GM12878 (cell line): ENCODE measurements around the gene OMP. TPM values are rescaled to one million over a fixed set of nuclear protein-coding genes. Genes with fewer than 3 reads are reported as not detected.

Experiments used
- ATAC-seq: fragments of 200-7000 bp; cut with Tn5 transposase; 3 replicates; pipeline ENCODE4 v1.9.1; 2020; ENCODE audit warnings: mild to moderate bottlenecking, moderate library complexity
- BruUV-seq: library from RNA; stranded (reverse); fragments of 400-500 nt; replicated peaks from 2 replicates; lab custom pipeline; 2021; lab: Mats Ljungman, UMichigan
- CTCF ChIA-PET: fragments of 300-600 bp; sonication (Branson Sonifier 250); formaldehyde crosslinking; extraction: SDS; loops from one replicate; lab custom pipeline; 2021; ENCODE audit warnings: inconsistent platforms; lab: Yijun Ruan, JAX
- POLR2A ChIA-PET: fragments of 350-600 bp; formaldehyde crosslinking; extraction: SDS; loops from one replicate; lab custom pipeline; 2021; ENCODE audit warnings: inconsistent platforms; lab: Charles Lee
- RAD21 ChIA-PET: fragments of 300-600 bp; sonication (Branson Sonifier 250); formaldehyde crosslinking; loops from one replicate; lab custom pipeline; 2023; ENCODE audit warnings: antibody characterized with exemption; ENCODE audit not compliant: unreplicated experiment; lab: Charles Lee
- SMC1A ChIA-PET: fragments of 300-600 bp; sonication (Branson Sonifier 250); formaldehyde crosslinking; loops from one replicate; lab custom pipeline; 2023; ENCODE audit not compliant: unreplicated experiment, uncharacterized antibody; lab: Charles Lee
- DNase-seq: peaks from one replicate; pipeline ENCODE4 v3.0.0-alpha.2; 2011; ENCODE audit warnings: low read depth, low spot score
- FAIRE-seq: peaks from 3 replicates; lab custom pipeline; 2011; peaks lifted over from hg19 to GRCh38; lab: Jason Lieb, UNC
- H2AFZ ChIP-seq: 2 replicates; pipeline ENCODE4 v1.6.0; 2011; ENCODE audit warnings: low read depth, low read length, control low read depth; ENCODE audit not compliant: control insufficient read depth
- H3K27ac ChIP-seq: 2 replicates; pipeline ENCODE4 v1.5.1; 2011; ENCODE audit warnings: control low read depth; ENCODE audit not compliant: control insufficient read depth, insufficient read depth
- H3K27me3 ChIP-seq, 2 experiments: replicated peaks in 1 of 2; 2 replicates each; pipeline versions ENCODE4 v1.6.0 to v1.6.1; 2011; ENCODE audit warnings: low read length in 1 of 2; ENCODE audit not compliant: control insufficient read depth in 2 of 2, insufficient read depth in 2 of 2
- H3K36me3 ChIP-seq, 2 experiments: 2 replicates each; pipeline ENCODE4 v1.5.1; 2011; ENCODE audit warnings: low read length in 1 of 2; ENCODE audit not compliant: control insufficient read depth in 2 of 2, insufficient read depth in 2 of 2
- H3K4me1 ChIP-seq: 2 replicates; pipeline ENCODE4 v1.6.1; 2011; ENCODE audit warnings: mild to moderate bottlenecking, low read length, moderate library complexity, mixed read lengths; ENCODE audit not compliant: control insufficient read depth, insufficient read depth
- H3K4me2 ChIP-seq: 2 replicates; pipeline ENCODE4 v1.6.0; 2011; ENCODE audit warnings: control low read depth; ENCODE audit not compliant: control insufficient read depth, insufficient read depth
- H3K4me3 ChIP-seq: fragments of 200-600 bp; sonication (generic); 2 replicates; pipeline ENCODE4 v1.5.1; 2016
- H3K79me2 ChIP-seq: 2 replicates; pipeline ENCODE4 v1.6.0; 2011; ENCODE audit warnings: low read length; ENCODE audit not compliant: control insufficient read depth, insufficient read depth
- H3K9ac ChIP-seq: 2 replicates; pipeline ENCODE4 v1.8.0; 2011; ENCODE audit warnings: low read length, control low read depth, mixed read lengths; ENCODE audit not compliant: control insufficient read depth, insufficient read depth
- H3K9me3 ChIP-seq: replicated peaks from 3 replicates; pipeline ENCODE4 v1.5.1; 2011; ENCODE audit warnings: mild to moderate bottlenecking, low read length; ENCODE audit not compliant: control insufficient read depth, insufficient read depth
- H4K20me1 ChIP-seq: 2 replicates; pipeline ENCODE4 v1.6.0; 2011; ENCODE audit not compliant: control insufficient read depth, insufficient read depth
- ASH2L ChIP-seq: fragments of 300-600, 200-600 bp; sonication (generic); IDR thresholded peaks from 2 replicates; pipeline ENCODE4 v1.6.1; 2017; ENCODE audit warnings: low read depth, mild to moderate bottlenecking, borderline replicate concordance
- BCL3 ChIP-seq: IDR thresholded peaks from 2 replicates; pipeline ENCODE4 v1.6.1; 2011; ENCODE audit warnings: borderline replicate concordance, low read depth, mild to moderate bottlenecking, moderate library complexity, low read length; ENCODE audit not compliant: insufficient read depth, poor library complexity, severe bottlenecking
- BHLHE40 ChIP-seq, 2 experiments: fragments of 450-650 bp in 1 of 2; IDR thresholded peaks; 2 replicates each; pipeline ENCODE4 v1.6.1; 2011 to 2017; ENCODE audit warnings: low read depth in 2 of 2, borderline replicate concordance in 1 of 2, improper control_type of control experiment in 1 of 2, low read length in 1 of 2, mild to moderate bottlenecking in 1 of 2
- CREB1 ChIP-seq: IDR thresholded peaks from 2 replicates; pipeline ENCODE4 v1.6.1; 2012; ENCODE audit warnings: low read depth, mild to moderate bottlenecking, inconsistent platforms
- FOXM1 ChIP-seq: IDR thresholded peaks from 2 replicates; pipeline ENCODE4 v1.6.1; 2012; ENCODE audit warnings: low read depth, mild to moderate bottlenecking, inconsistent platforms, low read length, moderate library complexity
- HDAC2 ChIP-seq: fragments of 200-600 bp; sonication (generic); IDR thresholded peaks from 2 replicates; pipeline ENCODE4 v1.6.1; 2017
- MEF2A ChIP-seq: IDR thresholded peaks from 2 replicates; pipeline ENCODE4 v1.6.1; 2011; ENCODE audit warnings: low read depth, mild to moderate bottlenecking, low read length, moderate library complexity; ENCODE audit not compliant: insufficient read depth
- MLLT1 ChIP-seq: fragments of 450-650 bp; IDR thresholded peaks from 2 replicates; pipeline ENCODE4 v1.6.1; 2016; ENCODE audit warnings: mild to moderate bottlenecking
- NR2F1 ChIP-seq: fragments of 450-650 bp; conservative IDR thresholded peaks from 2 replicates; pipeline ENCODE4 v1.6.1; 2017; ENCODE audit warnings: mild to moderate bottlenecking
- PAX8 ChIP-seq: fragments of 450-650 bp; IDR thresholded peaks from 2 replicates; pipeline ENCODE4 v1.6.1; 2017; ENCODE audit warnings: mild to moderate bottlenecking, moderate library complexity
- PML ChIP-seq: IDR thresholded peaks from 2 replicates; pipeline ENCODE4 v1.6.1; 2012; ENCODE audit warnings: low read length, inconsistent platforms
- POLR2A ChIP-seq: IDR thresholded peaks from 2 replicates; pipeline ENCODE4 v1.6.1; 2011; ENCODE audit warnings: low read depth, mild to moderate bottlenecking, low read length
- PRDM15 ChIP-seq: fragments of 450-650 bp; formaldehyde crosslinking; IDR thresholded peaks from 2 replicates; pipeline ENCODE4 v1.4.0; 2020; ENCODE audit warnings: mild to moderate bottlenecking, moderate library complexity
- SMAD5 ChIP-seq: IDR thresholded peaks from 2 replicates; pipeline ENCODE4 v1.6.1; 2016; ENCODE audit warnings: antibody characterized with exemption, low read depth
- TCF3 ChIP-seq: IDR thresholded peaks from 2 replicates; pipeline ENCODE4 v1.6.1; 2012; ENCODE audit warnings: low read depth, mild to moderate bottlenecking, low read length, borderline replicate concordance; ENCODE audit not compliant: insufficient read depth
- TCF7 ChIP-seq: IDR thresholded peaks from 2 replicates; pipeline ENCODE4 v1.6.1; 2014; ENCODE audit warnings: antibody characterized with exemption, borderline replicate concordance
- ZNF622 ChIP-seq: fragments of 450-650 bp; IDR thresholded peaks from 2 replicates; pipeline ENCODE4 v1.6.1; 2017; ENCODE audit warnings: mild to moderate bottlenecking, inconsistent platforms
- WGBS: methylation state at CpG from one replicate; pipeline ENCODE4 v1.1.6; 2016; ENCODE audit warnings: low lambda C conversion rate; ENCODE audit not compliant: insufficient replicate concordance, insufficient coverage; ENCODE audit errors: missing lambda C conversion rate; 5-methylcytosine and 5-hydroxymethylcytosine counted together
- in situ Hi-C: fragments of 300-500 bp; cut with MboI; formaldehyde crosslinking; loops from 9 replicates; pipeline ENCODE4 v1.14.3; 2018; ENCODE audit warnings: mixed read lengths
- intact Hi-C: fragments of 100-400 bp; cut with micrococcal nuclease; formaldehyde crosslinking; loops from one replicate; pipeline ENCODE4 v1.14.2; 2022; ENCODE audit not compliant: unreplicated experiment
- polyA plus RNA-seq, 11 experiments: library from polyadenylated mRNA; depleted of rRNA in 4 of 11; unstranded in 6 of 11; stranded (reverse) in 5 of 11; fragments of >200 nt; fragmentation: Nextera tagmentation in 4 of 11; fragmentation: Illumina TruSeq in 1 of 11; extraction: Ambion mirVana in 4 of 11; extraction: Trizol in 1 of 11; gene quantifications; 1 replicate in 1 of 11; 2 replicates in 10 of 11; pipeline versions ENCODE4 v1.2.1 to v1.2.3, GENCODE V29; 2011 to 2016; ENCODE audit warnings: inconsistent platforms in 2 of 11, missing spikeins in 2 of 11, low read depth in 1 of 11
- total RNA-seq, 4 experiments: library from RNA; depleted of rRNA in 3 of 4; stranded (reverse); fragments of >200 nt in 3 of 4; fragmentation: Illumina TruSeq in 1 of 4; extraction: Trizol in 1 of 4; gene quantifications; 2 replicates each; pipeline versions ENCODE4 v1.2.1 to v1.2.3, GENCODE V29; 2013 to 2021

OMP gene
- total and polyA plus RNA-seq, 10 of the 15 experiments (the other 5 are each of a cell fraction or from before 2014, with no cell fraction given), result not detected

GRCh38 chr11:77124488-77124887, 21.8 kb downstream of the OMP start (continued):
- TF ChIP-seq PAX8, result no peak
- TF ChIP-seq MEF2A, result no peak
- TF ChIP-seq ZNF622, result no peak
- no peak for TF ChIP-seq MLLT1
- TF ChIP-seq POLR2A, result no peak
- no peak for TF ChIP-seq TCF7
- no peak for TF ChIP-seq FOXM1
- TF ChIP-seq HDAC2, result no peak

GRCh38 chr11:77125191-77125590, 22.6 kb downstream of the OMP start:
- POLR2A ChIA-PET, result no interaction called here
- 0% methylated on average over 6 of the region's 6 CpGs for WGBS
- BruUV-seq, result no TSS peak
- TF ChIP-seq TCF3 (no peak), MLLT1 (no peak), BCL3 (no peak), BHLHE40 (IDR thresholded peaks at IDR 0.05; ENCODE audit: borderline replicate concordance in 1 of 2, low read depth in 2 of 2, low read length in 1 of 2) (no peak), PRDM15 (CRISPR knock-in tag) (no peak), PML (no peak), NR2F1 (no peak), SMAD5 (no peak), CREB1 (no peak), ASH2L (no peak)

More at GRCh38 chr11:77125191-77125590, 22.6 kb downstream of the OMP start:
- peaks cover 0 to 3% of the 10 kb centered on the region in 2 experiments; a peak in 2 of 4 replicates for H3K27me3 ChIP-seq
- SMC1A ChIA-PET, result no interaction called here
- H3K4me1 ChIP-seq, result 0 out of 2 replicates have a peak, but pooled peaks cover 3% of the 10 kb centered on the region
- RAD21 ChIA-PET, result no interaction called here
- in situ Hi-C loops (no loop called here), intact Hi-C loops (loop anchor here (5.0 kb wide), 1 partner anchor 422 kb away; no protein-coding TSS in a partner anchor)
- H3K36me3 ChIP-seq, result no peaks in the 10 kb centered on the region
- H3K4me2 ChIP-seq, result no peak overlapping the region
- no peaks in the 10 kb centered on the region for H3K79me2 ChIP-seq
- H3K9ac ChIP-seq, result no peak overlapping the region
- no peaks in the 10 kb centered on the region for H4K20me1 ChIP-seq
- ATAC-seq (no peak), DNase-seq (no peak), FAIRE-seq (no peak)
- no peak overlapping the region for H3K27ac ChIP-seq
- no peak overlapping the region for H2AFZ ChIP-seq
- no peaks in the 10 kb centered on the region for H3K9me3 ChIP-seq
- CTCF ChIA-PET, result interaction anchor here (0.9 kb wide), 1 partner anchor 423 kb away, joined by 3 read pairs; no protein-coding TSS in a partner anchor
- H3K4me3 ChIP-seq, result no peak overlapping the region
